Activated CD4-positive, alpha-beta T cell treated with anti-CD3 and anti-CD28 coated beads, Interleukin-2, amount 50 U/mL, for 24 hours (primary cell): ENCODE measurements around the gene HEMGN.
"Not testable (repeated sequence)": the region's sequence is repeated elsewhere in the genome, so short reads cannot be mapped to it uniquely, and the experiment has no call there.

Experiments used
- DNase-seq, 2 donors: peaks; one replicate each; pipeline ENCODE4 v3.0.0-alpha.2; 2020; ENCODE audit warnings: low read depth in 1 of 2, low spot score in 1 of 2

The HEMGN gene

DNA sequence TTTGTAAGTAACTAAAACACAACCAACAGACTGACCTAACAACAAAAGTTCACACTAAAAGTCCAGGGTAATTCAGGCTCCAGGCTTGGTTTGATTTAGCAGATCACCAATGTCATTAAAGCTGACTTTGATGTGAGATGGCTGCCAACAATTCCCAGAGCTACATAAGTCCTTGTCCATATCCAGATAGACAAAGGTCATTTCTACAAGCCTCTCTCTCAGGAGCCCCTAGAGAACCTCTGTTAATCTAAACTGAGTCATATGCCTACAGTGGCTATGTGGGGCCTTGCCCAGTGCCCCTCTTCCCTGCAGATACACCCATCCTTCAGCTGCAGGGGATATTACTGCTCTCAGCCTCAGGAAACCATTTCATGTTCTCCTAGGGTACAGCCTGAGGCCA lies 26.9 kb upstream of the HEMGN start:
- no peak for DNase-seq

DNA sequence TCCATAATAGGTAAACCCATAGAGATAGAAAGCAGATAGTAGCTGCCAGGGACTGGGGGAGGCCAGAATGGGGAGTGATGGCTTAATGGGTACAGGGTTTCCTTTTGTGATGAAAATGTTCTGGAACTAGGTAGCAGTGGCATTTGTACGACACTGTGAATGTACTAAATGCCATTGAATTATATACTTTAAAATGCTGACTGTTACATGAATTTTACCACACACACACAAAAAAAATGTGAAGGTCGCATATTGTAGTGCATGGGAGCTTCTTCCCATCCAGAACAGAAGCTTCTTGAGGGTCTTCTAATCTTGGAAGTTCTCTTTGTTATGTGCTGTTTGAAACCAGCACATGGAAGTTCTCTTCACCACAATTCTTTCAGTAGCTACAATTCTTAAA lies 25.3 kb upstream of the HEMGN start:
- no peak for DNase-seq

DNA sequence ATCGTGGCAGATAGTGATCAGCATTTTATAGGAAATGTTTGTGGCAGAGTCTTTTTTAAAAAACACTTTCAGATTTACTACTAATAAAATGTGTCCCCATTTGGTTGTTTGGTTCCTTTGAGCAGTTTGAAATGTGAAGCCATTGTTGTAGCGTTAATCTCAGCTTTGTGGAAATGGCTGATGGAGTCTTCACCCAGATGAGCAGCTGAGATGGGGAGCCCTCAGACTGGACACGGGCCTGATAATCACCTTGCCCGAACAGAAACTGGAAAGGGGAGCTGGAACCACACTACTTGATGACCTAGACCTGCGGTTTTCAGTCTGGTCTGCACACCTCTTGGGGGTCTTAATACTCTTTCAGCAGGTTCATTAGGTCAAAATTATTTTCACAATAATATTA lies 24.6 kb upstream of the HEMGN start:
- DNase-seq: no peak

DNA sequence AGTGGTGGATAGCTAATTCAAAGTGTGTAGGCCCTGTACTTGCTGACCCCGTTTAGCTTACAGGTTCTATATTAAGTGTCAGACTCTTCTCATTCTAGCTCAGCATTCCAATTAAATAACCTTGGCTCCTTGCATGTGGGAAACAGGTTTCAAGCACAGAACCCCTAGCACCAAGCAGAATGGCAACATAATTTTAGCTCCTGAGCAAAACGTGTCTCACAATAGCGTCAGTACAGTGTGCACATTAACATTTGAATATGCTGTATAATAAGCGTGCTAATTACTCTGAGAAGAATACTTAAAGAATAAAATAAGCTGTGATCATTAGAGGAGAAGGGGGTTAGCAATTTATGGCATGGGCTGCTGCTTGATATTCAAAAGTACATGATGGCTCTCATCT lies 24.2 kb upstream of the HEMGN start:
- DNase-seq: no peak

DNA sequence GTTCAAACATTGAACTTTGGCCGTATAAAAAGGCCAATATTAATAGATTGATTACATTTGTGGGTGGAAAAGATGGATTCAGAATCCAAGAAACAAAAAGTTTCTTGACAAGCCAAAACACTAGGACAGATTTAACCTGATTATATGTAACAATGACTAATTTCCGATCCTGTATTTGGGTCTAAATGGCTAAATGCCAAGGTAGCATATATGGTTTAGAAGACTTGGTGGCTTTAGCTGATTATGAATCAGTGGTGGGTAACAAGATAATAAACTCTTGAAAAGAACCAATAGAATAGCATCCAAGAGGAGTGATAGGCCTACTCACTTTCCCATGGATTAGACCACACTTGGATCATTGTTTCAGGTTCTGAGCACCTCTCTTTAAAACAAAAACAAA lies 23.4 kb upstream of the HEMGN start:
- DNase-seq: no peak

DNA sequence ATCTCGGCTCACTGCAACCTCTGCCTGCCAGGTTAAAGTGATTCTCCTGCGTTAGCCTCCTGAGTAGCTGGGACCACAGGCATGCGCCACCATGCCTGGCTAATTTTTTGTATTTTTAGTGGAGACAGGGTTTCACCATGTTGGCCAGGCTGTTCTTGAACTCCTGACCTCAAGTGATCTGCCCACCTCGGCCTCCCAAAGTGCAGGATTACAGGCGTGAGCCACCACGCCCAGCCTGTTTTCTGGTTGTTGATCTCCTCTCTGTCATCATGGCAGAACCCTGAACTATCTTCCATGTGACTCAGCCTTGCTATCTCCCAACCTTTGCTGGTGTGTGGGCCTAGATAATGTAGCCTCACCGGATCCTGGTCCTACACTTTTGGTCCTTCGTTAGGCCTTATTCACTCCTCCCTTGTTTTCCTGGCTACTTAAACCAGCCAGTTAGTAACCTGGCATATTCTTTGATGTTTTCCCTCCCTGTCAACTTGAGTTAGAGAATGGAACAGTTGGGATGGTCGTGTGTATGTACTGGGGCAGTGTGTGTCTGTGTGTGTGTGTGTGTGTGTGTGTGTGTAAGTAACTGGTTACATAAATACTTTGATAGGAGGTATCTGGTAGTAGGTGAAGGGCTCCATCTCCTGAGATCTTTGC lies 22.8 kb upstream of the HEMGN start:
- DNase-seq: not testable (repeated sequence)

DNA sequence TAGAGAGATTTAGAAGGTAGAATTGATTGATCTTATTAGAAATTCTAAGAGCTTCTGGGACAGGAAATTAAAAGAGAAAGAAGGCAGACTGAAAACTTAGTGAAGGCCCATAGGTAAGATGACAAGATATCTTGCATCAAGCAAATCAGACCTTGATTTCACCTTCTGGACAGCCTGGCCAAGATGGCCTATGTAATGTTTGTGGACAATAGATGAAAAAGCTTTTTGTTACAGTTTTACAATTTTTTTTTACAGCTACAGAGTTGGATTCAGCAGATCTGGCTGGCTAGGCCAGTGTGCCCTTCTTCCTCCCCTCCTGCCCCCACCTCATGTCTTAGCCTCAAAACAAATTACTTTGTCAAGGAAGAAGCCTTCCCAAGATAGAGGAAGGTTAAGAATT lies 21.6 kb upstream of the HEMGN start:
- DNase-seq: no peak

DNA sequence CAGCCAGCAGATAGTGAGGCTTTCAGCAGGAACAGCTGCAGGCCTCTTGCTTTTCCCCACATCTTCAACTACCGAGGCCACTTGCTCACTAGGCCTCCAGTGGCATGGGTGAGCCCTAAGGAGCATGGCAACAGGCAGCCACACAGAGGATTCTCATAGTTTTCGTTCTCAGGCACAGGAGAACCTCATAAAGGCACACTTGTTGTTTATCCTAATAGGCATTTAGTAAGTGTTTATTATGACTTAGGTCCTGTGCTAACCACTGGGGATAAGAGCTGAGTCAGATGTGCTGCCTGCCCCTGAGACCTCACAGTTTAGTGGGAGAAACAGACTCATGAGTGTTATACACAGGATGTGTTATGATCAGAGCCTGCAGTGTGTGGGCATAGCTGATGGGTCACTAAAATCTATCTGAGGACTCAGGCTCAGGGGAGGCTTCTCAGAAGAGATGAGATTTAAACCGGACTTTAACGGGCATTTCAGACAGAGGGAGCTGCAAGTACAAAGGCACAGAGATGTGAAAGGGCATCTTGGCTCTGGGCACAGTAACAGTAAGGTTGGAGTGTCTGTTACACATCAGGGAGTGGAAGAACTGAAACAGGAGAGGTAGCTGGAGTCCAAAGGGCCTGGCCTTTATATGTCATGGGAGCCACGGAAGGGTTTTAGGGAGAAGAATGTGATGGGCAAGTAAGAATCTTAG lies 21.0 kb upstream of the HEMGN start:
- no peak for DNase-seq

DNA sequence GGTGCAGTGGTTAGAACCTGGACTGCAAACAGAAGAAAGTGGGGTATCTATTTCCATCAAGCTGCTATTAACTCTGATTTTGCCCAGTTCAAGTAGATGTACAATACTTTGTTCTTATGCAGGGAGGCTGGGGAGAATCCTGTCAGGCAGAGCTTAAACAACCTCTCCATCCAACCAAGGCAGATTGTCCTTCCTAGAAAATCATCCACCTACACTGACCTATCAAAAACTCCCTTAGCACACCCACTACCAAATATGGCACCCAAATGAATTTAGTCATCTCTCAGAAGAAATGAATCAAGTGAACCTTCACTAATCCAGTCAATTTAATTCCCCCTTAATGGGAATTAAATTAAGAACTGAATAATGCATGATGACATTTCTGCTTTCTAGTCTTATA lies 18.4 kb upstream of the HEMGN start:
- no peak for DNase-seq

DNA sequence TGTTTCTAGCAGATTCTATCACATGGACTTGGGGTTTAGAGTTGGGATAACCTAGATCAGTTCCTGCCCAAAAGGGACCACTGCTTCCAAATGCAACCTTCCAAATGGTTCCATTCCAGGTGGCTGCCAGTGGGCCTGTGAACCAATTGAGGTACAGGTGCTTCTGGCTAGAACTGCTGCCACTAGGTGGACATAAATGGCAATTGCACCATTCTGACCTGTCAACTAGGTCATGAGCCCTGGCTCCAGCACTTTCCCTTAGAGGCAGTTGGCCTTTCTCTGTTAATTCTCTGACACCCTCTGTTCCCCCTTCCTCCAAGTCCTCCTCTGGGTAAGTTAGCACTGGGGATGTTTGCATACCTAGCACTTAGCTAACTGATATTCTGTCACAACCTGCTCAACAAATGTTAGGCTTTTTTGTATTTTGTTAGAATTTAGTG lies 16.6 kb upstream of the HEMGN start:
- peak; percentile 18 to 52 for DNase-seq

DNA sequence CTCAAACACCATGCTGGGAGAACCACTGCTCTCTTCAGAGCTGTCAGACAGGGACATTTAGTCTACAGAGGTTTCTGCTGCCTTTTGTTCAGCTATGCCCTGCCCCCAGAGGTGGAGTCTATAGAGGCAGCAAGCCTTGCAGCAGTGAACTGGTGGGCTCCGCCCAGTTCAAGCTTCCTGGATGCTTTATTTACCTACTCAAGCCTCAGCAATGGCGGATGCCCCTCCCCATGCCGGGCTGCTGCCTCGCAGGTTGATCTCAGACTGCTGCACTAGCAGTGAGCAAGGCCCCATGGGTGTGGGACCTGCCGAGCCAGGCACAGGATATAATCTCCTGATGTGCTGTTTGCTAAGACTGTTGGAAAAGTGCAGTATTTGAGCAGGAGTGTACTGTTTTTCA lies 12.9 kb upstream of the HEMGN start:
- not testable (repeated sequence) for DNase-seq

DNA sequence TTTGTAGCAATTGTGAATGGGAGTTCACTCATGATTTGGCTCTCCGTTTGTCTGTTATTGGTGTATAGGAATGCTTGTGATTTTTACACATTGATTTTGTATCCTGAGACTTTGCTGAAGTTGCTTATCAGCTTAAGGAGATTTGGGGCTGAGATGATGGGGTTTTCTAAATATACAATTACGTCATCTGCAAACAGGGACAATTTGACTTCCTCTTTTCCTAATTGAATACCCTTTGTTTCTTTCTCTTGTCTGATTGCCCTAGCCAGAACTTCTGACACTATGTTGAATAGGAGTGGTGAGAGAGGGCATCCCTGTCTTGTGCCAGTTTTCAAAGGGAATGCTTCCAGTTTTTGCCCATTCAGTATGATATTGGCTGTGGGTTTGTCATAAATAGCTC lies 9.1 kb upstream of the HEMGN start:
- not testable (repeated sequence) for DNase-seq

DNA sequence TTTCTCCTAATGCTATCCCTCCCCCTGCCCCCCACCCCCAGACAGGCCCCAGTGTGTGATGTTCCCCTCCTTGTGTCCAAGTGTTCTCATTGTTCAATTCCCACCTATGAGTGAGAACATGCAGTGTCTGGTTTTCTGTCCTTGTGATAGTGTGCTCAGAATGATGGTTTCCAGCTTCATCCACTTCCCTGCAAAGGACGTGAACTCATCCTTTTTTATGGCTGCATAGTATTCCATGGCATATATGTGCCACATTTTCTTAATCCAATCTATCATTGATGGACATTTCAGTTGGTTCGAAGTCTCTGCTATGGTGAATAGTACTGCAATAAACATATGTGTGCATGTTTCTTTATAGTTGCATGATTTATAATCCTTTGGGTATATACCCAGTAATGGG lies 7.5 kb upstream of the HEMGN start:
- DNase-seq: not testable (repeated sequence)

DNA sequence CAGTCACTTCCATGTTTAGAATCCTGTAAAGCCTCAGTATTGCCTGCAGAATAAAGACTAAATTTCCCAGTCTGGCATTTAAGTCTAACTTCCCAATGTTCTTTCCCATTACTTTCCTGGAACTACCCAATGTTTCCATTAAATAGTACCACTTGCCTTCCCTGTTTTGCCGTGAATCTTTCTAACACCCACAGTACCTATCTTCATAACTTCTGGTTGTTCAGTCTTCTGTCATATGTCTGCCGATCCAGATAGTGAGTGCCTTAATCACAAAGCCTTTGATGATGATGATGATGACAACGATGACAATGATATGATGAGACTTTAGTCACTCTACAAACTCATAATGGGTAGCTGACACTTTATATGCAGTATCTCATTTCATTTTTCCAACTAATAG lies 6.6 kb upstream of the HEMGN start:
- no peak for DNase-seq

DNA sequence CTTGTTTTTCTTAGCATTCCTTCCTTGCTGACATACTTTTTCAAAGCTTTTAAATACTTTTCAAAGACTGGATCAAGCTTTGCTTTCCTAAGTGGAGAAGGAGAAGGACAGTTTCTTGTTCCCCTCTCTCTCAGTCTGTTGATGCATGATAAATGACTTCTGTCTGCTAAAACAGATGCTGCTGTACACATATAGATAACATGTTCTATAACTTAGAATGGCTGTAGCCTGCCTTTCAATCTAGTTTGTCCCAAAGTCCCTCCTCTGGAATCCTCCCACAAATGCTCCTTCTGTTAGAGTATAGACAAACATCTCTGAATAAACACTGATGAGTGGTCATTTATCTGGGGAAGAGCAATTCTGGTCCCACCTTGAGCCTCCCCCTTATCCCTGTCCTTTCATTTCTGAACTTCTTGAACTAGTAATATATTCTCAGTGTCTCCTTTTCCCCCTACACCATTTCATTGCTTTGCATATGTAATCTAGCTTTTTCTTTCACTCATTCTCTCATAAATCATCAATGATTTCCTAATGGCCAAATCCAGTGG lies 5.4 kb upstream of the HEMGN start:
- DNase-seq: no peak

DNA sequence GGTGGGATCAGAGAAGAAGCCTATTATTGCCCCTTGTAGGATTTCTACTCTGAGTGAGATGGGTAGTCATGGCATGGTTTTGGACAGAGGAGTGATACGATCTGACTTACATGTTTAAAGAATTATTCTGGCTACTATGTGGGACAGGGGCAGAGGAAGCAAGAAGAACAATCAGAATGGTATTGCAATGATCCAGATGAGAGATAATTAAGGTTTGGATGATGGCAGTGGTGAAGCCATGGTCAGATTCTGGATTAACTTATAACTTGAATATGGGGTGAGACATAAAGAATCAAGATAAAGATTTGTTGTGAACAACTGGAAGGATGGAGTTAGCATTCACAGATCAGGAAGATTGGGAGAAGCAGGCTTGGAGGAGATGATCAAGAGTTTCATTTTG lies 3.4 kb upstream of the HEMGN start:
- no peak for DNase-seq

DNA sequence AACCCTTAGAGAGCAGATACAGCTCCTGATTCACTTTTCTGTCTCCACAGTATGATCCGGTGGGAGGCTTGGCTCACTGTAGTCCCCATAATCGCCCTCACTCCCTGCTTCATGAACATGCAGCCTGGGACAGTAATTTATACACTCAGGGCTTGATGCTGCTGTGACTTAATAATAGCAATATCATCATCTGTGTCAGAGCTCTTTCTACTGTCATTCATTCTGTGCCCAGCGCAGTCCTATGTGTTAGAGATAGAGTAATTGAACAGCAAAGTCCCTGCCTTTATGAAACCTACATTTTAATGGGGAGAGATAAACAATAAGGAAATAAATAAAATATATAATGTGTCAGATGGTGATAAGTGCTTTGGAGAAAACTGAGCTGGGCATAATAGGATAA lies 2.8 kb upstream of the HEMGN start:
- DNase-seq: no peak

DNA sequence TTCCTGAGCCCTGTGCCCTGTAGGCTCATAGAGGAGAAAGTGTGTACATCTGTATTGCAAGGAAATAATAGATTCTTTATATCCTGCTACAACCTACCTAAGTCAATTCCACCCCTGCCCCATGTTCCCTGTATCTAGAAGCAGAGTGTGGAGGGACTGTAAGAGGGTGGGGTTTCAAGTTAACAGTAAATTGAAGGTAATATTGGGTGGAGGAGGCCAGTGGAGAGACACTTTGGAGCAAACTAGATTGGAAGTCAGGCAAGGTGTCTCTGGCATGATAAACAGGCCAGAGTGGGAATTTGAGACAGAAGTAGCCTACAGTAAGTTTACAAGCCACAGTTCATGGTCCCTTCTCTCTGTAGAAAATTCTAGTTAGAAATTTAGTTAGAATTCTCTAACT lies 2.3 kb upstream of the HEMGN start:
- DNase-seq: no peak

DNA sequence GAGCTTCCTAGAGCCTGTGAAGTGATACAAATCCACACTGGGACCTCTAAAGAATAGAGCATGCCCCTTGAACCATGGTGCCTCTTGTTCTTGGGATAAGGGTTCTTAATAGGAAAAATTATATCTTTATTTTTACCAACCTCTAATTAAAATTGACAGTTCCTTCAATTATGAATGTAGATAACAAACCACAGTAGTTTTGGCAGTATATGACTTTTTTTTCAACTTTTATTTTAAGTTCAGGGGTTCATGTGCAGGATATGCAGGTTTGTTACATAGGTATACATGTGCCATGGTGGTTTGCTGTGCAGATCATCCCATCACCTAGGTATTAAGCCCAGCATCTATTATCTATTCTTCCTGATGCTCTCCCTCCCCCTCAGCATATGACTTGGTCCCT lies 974 bp downstream of the HEMGN start:
- DNase-seq: no peak

DNA sequence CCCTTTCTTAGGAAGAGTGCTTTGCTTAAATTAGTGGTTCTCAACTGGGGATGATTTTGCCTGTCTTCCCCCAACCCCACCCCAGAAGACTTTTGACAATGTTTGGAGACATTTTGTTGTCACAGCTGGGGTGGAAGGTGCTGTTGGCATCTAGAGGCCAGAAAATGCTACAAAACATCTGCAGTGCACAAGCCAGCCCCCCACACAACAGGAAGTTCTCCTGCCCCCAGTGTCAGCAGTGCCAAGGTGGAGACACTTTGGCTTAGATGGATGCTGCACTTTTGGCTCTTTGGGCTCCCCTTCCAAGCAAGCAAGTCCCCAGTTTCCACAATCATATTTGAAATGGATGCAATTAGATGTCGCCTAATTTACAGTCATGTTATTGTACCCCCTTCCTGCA lies 2.7 kb downstream of the HEMGN start:
- DNase-seq: no peak

DNA sequence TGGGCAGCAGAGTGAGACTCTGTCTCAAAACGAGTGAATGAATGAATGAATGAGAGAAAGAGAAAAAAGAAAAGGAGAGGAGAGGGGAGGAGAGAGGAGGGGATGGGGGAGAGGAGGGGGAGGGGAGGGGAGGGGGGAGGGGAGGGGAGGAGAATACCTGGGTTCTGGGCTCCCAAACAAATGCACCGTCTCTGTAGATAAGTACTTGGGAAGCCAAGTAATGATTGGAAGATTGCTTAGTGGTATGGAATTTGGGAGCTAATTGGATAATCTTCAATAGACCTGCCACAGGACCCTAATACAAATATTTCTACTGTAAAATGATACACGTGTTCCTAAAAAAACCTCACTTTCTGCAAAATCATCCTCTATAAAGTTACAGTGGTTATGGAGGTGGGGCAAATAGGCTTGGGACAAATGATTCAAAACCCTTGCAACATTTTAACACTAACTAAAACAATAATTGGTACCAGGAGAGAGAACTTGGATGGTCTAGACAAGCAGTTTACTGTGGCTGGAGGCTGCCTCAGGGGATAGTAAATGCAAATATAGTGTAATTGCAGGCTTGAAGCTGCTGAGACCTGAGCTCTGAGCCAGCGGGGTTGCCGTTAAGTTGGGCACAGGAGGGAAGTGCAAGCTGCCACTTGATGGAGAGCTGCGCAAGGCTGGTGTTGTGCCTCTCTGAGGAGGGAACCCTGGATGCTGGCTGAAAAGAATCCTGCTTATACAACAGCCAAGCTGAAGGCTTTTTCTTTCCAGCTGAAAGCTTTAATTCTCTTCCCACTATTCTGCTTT lies 3.5 kb downstream of the HEMGN start:
- DNase-seq: no peak
